Osteoblast (primary cell): ENCODE measurements around the gene KLF5. TPM values are rescaled to one million over a fixed set of nuclear protein-coding genes. Genes with fewer than 3 reads are reported as not detected.

Experiments
- DNase-seq: peaks from one replicate; pipeline ENCODE4 v3.0.0; 2011; ENCODE audit warnings: low spot score, mixed read lengths; ENCODE audit not compliant: insufficient read length; ENCODE audit errors: missing footprints
- H2AFZ ChIP-seq: 2 replicates; pipeline ENCODE4 v1.6.0; 2011; ENCODE audit warnings: mild to moderate bottlenecking, low read length
- H3K27ac ChIP-seq: 2 replicates; pipeline ENCODE4 v1.5.1; 2011; ENCODE audit warnings: mild to moderate bottlenecking, low read depth, low read length, moderate library complexity
- H3K27me3 ChIP-seq: 2 replicates; pipeline ENCODE4 v1.6.0; 2012; ENCODE audit warnings: mild to moderate bottlenecking, control low read depth, inconsistent platforms, low read length, moderate library complexity; ENCODE audit not compliant: insufficient read depth
- H3K36me3 ChIP-seq: 2 replicates; pipeline ENCODE4 v1.5.1; 2011; ENCODE audit warnings: mild to moderate bottlenecking, low read length, control low read depth, moderate library complexity; ENCODE audit not compliant: insufficient read depth
- H3K4me1 ChIP-seq: 2 replicates; pipeline ENCODE4 v1.5.1; 2011; ENCODE audit warnings: mild to moderate bottlenecking, low read length, control low read depth, moderate library complexity; ENCODE audit not compliant: insufficient read depth
- H3K4me2 ChIP-seq: 2 replicates; pipeline ENCODE4 v1.6.0; 2011; ENCODE audit warnings: mild to moderate bottlenecking, low read length; ENCODE audit not compliant: insufficient read depth
- H3K4me3 ChIP-seq: fragments of 200-600 bp; sonication (generic); 3 replicates; pipeline ENCODE4 v1.5.1; 2012; ENCODE audit warnings: mild to moderate bottlenecking, low read length, inconsistent platforms; ENCODE audit not compliant: insufficient read depth
- H3K79me2 ChIP-seq: 2 replicates; pipeline ENCODE4 v1.6.0; 2012; ENCODE audit warnings: mild to moderate bottlenecking, low read length, control low read depth, inconsistent platforms; ENCODE audit not compliant: insufficient read depth
- H3K9me3 ChIP-seq: 2 replicates; pipeline ENCODE4 v1.5.1; 2011; ENCODE audit warnings: low read depth, low read length, control low read depth
- H4K20me1 ChIP-seq: 2 replicates; pipeline ENCODE4 v1.6.0; 2012; ENCODE audit warnings: mild to moderate bottlenecking, low read length, control low read depth; ENCODE audit not compliant: insufficient read depth
- CTCF ChIP-seq: IDR thresholded peaks from 2 replicates; pipeline ENCODE4 v1.5.1; 2011; ENCODE audit warnings: mild to moderate bottlenecking, low read depth, low read length, moderate library complexity; ENCODE audit errors: extremely low read depth
- total RNA-seq: library from RNA; depleted of rRNA; stranded (reverse); fragments of >200 nt; gene quantifications from 2 replicates; pipeline ENCODE4 v1.2.3, GENCODE V29; 2012

KLF5 gene
- total RNA-seq, 1 donor: 4.0 TPM

- H4K20me1 ChIP-seq: no peaks in the 10 kb centered on the region
- H2AFZ ChIP-seq: no peak overlapping the region
- H3K27ac ChIP-seq: no peak overlapping the region
- H3K4me2 ChIP-seq: no peak overlapping the region
- peaks cover 21% of the 10 kb centered on the region for H3K4me1 ChIP-seq
- no peaks in the 10 kb centered on the region for H3K79me2 ChIP-seq
- no peak for DNase-seq
- H3K36me3 ChIP-seq: no peaks in the 10 kb centered on the region
- H3K4me3 ChIP-seq: no peak overlapping the region
- no peak for TF ChIP-seq CTCF
- no peaks in the 10 kb centered on the region for H3K9me3 ChIP-seq
- peaks cover 9% of the 10 kb centered on the region for H3K27me3 ChIP-seq
These were observed 2.2 kb upstream of the KLF5 start for GRCh38 chr13:73056565-73056962.

- Histone ChIP-seq H3K27ac (no peak overlapping the region), H2AFZ (no peak overlapping the region), H3K36me3 (no peaks in the 10 kb centered on the region), H3K4me3 (no peak overlapping the region), H3K79me2 (no peaks in the 10 kb centered on the region), H4K20me1 (no peaks in the 10 kb centered on the region), H3K4me2 (no peak overlapping the region), H3K4me1 (peaks cover 21% of the 10 kb centered on the region), H3K9me3 (no peaks in the 10 kb centered on the region), H3K27me3 (peaks cover 9% of the 10 kb centered on the region)
- DNase-seq: peak; percentile 50
- no peak for TF ChIP-seq CTCF
These were observed 1.3 kb upstream of the KLF5 start for GRCh38 chr13:73057284-73058063.

- peak overlapping the region; percentile 80 for H3K4me3 ChIP-seq
- no peak overlapping the region for H2AFZ ChIP-seq
- H3K4me1 ChIP-seq: peaks cover 21% of the 10 kb centered on the region
- H3K27me3 ChIP-seq: peaks cover 9% of the 10 kb centered on the region
- H3K79me2 ChIP-seq: no peaks in the 10 kb centered on the region
- H4K20me1 ChIP-seq: no peaks in the 10 kb centered on the region
- no peak for TF ChIP-seq CTCF
- no peaks in the 10 kb centered on the region for H3K9me3 ChIP-seq
- H3K4me2 ChIP-seq: peak overlapping the region; percentile 98
- H3K27ac ChIP-seq: no peak overlapping the region
- DNase-seq: no peak
- H3K36me3 ChIP-seq: no peaks in the 10 kb centered on the region
These were observed 816 bp upstream of the KLF5 start for GRCh38 chr13:73058064-73058313.

- Histone ChIP-seq H2AFZ (peak overlapping the region; percentile 92), H3K4me3 (peak overlapping the region; percentile 80), H3K4me1 (peaks cover 21% of the 10 kb centered on the region), H3K27ac (peak overlapping the region; percentile 28), H3K9me3 (no peaks in the 10 kb centered on the region), H3K4me2 (peak overlapping the region; percentile 98), H3K36me3 (no peaks in the 10 kb centered on the region), H3K79me2 (no peaks in the 10 kb centered on the region), H4K20me1 (no peaks in the 10 kb centered on the region), H3K27me3 (peaks cover 9% of the 10 kb centered on the region)
- no peak for TF ChIP-seq CTCF
- no peak for DNase-seq
These were observed 421 bp upstream of the KLF5 start for GRCh38 chr13:73058432-73058735.
